Neural cell (in vitro differentiated cells): Measurements from ENCODE around the gene IL2RG.

ENCODE experiments used
- CTCF ChIP-seq: fragments of 450-650 bp; IDR thresholded peaks from 2 replicates; pipeline ENCODE4 v1.5.1; 2014; ENCODE audit warnings: antibody characterized with exemption, mild to moderate bottlenecking, moderate library complexity; ENCODE audit not compliant: poor library complexity, severe bottlenecking
- EP300 ChIP-seq: fragments of 450-650 bp; conservative IDR thresholded peaks from 2 replicates; pipeline ENCODE4 v1.6.1; 2014; ENCODE audit warnings: antibody characterized with exemption, mild to moderate bottlenecking, moderate library complexity; ENCODE audit not compliant: poor library complexity, severe bottlenecking
- POLR2AphosphoS5 ChIP-seq: IDR thresholded peaks from 2 replicates; pipeline ENCODE4 v1.6.1; 2012
- TAF1 ChIP-seq: IDR thresholded peaks from 2 replicates; pipeline ENCODE4 v1.6.1; 2012; ENCODE audit warnings: low read depth

- TF ChIP-seq POLR2AphosphoS5 (no peak), CTCF (no peak), EP300 (no peak), TAF1 (no peak)
Measured at GRCh38 chrX:71095555-71095980, 15.8 kb downstream of the IL2RG start, which contains the start of gene FOXO4.
